ENCODE results near the gene POLR2E.

Gene POLR2E

GRCh38 chr19:1109697-1110671 lies 14.8 kb upstream of the POLR2E start:
- no peak for TF ChIP-seq CTCF (IDR thresholded peaks at IDR 0.05)
- Histone ChIP-seq H3K4me3 (no peak overlapping the region), H3K27ac (peak overlapping the region in 1 of 2 donors; percentile 23)
- no peak for DNase-seq (ENCODE audit: low spot score)

DNA sequence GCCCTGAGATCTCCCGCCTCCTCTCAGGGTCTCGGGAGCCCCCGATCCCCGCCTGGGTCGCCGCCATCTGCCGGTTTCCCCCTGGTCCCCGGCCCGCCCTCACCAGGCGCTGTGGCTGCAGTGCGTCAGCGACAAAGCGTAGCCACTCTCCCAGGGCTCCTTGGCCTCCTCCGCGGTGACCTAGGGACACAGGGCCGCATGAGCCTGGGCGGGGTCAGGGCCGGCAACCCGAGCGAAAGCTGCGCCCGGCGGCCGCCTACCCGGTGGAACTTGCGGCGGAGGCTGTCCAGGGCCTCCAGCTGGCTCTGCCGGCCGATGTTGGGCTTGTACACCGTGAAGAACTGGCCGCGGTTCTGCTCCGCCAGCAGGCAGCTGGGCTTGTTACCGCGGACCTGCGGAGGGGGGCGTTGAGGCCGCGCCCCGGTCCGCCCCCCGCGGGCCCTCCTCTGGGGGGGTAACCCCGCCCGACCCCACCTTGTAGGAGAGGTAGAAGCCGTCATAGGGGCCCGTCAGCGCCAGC lies 13.9 kb upstream of the POLR2E start:
- DNase-seq (ENCODE audit: low spot score) = no peak

DNA sequence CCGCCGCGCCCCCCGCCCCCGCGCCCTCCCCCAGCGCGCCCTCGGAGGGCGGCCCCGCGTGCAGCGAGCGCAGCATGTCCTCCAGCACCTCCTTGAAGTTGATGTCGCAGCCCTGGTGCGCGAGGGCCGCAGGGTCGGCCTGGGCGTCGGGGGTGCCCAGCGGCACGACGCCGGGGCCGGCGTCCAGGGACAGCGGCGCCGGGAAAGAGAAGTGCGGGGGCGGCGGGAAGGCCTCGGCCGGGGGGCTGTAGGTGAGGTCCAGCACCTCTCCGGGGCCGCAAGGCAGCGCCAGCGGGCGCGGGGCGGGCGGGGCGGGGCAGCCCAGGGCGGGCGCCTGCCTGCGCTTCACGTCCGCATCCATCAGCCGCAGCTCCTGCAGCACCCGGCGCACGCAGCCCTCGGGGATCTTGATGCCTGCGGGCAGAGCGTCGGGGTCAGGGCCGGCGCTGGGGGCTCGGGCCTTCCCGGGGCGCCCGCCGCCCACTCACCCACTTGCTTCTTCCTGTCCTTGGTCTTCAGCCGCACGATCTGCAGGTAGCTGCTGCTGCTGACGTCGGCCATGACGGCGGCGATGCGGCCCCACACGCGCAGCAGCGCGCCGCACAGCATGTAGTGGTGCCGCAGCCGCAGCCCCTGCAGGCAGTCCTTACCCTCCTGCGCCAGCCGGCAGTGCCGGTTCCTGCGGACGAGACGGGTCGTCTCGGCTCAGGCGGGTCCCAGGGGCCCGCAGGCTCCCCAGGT lies 13.3 kb upstream of the POLR2E start:
- Histone ChIP-seq H3K4me3 (no peak overlapping the region), H3K27ac (no peak overlapping the region)
- no peak for DNase-seq (ENCODE audit: low spot score)
- no peak for TF ChIP-seq CTCF (IDR thresholded peaks at IDR 0.05)

More for the DNA sequence above, 13.9 kb upstream of the POLR2E start:
- no peak for TF ChIP-seq CTCF (IDR thresholded peaks at IDR 0.05)
- H3K4me3 ChIP-seq = no peak overlapping the region
- peak overlapping the region in 1 of 2 donors; percentile 23 for H3K27ac ChIP-seq

DNA sequence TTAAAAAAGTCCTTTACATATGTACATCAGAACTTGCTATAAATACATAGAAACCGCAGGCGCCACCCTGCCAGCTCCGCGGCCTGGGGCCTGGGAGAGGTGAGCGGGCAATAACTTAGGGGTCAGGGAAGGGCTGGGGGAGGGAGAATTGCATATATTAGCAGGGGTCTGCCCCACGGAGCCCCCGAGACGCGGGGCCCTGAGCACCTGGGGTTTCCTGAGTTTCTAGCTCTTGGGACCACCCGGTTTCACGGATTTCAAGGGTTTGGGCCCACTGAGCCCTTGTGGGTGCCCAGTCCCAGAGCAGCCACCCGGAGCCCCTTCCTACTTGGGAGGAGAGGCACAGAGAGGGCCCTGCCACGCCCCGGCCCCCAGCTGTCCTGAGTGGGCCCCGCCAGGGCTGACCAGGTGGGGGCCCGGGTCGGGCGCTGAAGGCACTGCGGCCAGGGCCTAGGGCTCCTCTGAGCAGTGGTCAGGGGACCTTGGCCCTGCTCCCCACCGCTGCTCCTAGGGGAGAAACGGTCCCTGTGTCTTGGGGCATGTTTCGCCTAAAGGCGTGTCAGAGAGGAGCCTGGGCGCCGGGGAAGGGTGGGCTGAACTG lies 12.6 kb upstream of the POLR2E start:
- Histone ChIP-seq H3K4me3 (no peak overlapping the region), H3K27ac (no peak overlapping the region)
- TF ChIP-seq CTCF (IDR thresholded peaks at IDR 0.05) = no peak
- DNase-seq (ENCODE audit: low spot score) = no peak

- Histone ChIP-seq H3K27ac (peak overlapping the region in 1 of 2 donors; percentile 7), H3K4me3 (no peak overlapping the region)
- no peak for DNase-seq (ENCODE audit: low spot score)
- TF ChIP-seq CTCF (IDR thresholded peaks at IDR 0.05) = no peak
These were observed 11.9 kb upstream of the POLR2E start for GRCh38 chr19:1106841-1107660.

Measured in coronary artery (tissue), 2 donors.